Vagina (tissue), 2 donors: ENCODE measurements around the gene HTR3C.

ENCODE experiments used
- POLR2A ChIP-seq, 2 donors: fragments of 450-650 bp; IDR thresholded peaks; one replicate each; pipeline ENCODE4 v1.6.1; 2017; ENCODE audit warnings: antibody characterized with exemption in 2 of 2, mild to moderate bottlenecking in 2 of 2, moderate library complexity in 2 of 2
- TF ChIP-seq, protein P1 (sequence below), 3 experiments: fragments of 450-650 bp in 2 of 3; fragments of 200-600 bp in 1 of 3; sonication (generic) in 1 of 3; IDR thresholded peaks; one replicate each; pipeline ENCODE4 v1.5.1; 2017 to 2019; ENCODE audit warnings: antibody characterized with exemption in 3 of 3, mild to moderate bottlenecking in 2 of 3, moderate library complexity in 2 of 3

DNA sequence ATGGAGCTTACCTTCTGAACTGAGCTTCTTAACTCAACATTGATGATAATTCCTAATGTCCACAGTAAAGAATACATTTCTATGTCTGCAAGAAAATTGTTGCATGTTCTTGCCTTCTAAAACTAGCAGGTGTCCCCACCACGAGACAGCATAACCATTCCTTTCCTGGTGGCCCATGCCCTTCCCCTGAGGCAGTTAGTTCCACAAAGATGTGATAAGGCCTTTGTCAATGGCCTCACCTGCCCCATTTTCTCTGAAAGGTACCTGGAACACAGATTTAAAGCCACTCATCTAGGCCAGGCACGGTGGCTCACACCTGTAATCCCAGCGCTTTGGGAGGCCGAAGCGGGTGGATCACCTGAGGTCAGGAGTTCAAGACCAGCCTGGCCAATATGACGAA lies 23.1 kb downstream of the HTR3C start:
- TF ChIP-seq, protein P1, sequence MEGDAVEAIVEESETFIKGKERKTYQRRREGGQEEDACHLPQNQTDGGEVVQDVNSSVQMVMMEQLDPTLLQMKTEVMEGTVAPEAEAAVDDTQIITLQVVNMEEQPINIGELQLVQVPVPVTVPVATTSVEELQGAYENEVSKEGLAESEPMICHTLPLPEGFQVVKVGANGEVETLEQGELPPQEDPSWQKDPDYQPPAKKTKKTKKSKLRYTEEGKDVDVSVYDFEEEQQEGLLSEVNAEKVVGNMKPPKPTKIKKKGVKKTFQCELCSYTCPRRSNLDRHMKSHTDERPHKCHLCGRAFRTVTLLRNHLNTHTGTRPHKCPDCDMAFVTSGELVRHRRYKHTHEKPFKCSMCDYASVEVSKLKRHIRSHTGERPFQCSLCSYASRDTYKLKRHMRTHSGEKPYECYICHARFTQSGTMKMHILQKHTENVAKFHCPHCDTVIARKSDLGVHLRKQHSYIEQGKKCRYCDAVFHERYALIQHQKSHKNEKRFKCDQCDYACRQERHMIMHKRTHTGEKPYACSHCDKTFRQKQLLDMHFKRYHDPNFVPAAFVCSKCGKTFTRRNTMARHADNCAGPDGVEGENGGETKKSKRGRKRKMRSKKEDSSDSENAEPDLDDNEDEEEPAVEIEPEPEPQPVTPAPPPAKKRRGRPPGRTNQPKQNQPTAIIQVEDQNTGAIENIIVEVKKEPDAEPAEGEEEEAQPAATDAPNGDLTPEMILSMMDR (IDR thresholded peaks at IDR 0.05), result no peak
- no peak for TF ChIP-seq POLR2A (IDR thresholded peaks at IDR 0.05)
